Measurements from ENCODE around the gene HINFP. TPM values are rescaled to one million over a fixed set of nuclear protein-coding genes. Genes with fewer than 3 reads are reported as not detected.
"Not testable (repeated sequence)": the region's sequence is repeated elsewhere in the genome, so short reads cannot be mapped to it uniquely, and the experiment has no call there.

The HINFP gene
- total RNA-seq, 2 experiments from 2014 or later, result 22.3 to 24.3 TPM

GRCh38 chr11:119120639-119121007 is 757 bp upstream of the HINFP start:
- intact Hi-C loops (cut with micrococcal nuclease), result loop anchor here (1.0 to 5.0 kb wide), 6 partner anchors 13 to 212 kb away; partner anchors contain the start of genes C2CD2L, DPAGT1, HMBS and RNF26
- H3K27me3 Mint-ChIP-seq, result no peaks in the 10 kb centered on the region
- H3K4me3 Mint-ChIP-seq, result peak overlapping the region; percentile 88
- peaks cover 16% of the 10 kb centered on the region for H3K36me3 Mint-ChIP-seq
- ChIA-PET POLR2A (interaction anchor here (0.9 to 2.2 kb wide), 5 partner anchors 10 to 30 kb away, joined by 3 to 10 read pairs (median 3); partner anchors contain the start of gene C2CD2L), CTCF (interaction anchor here (0.9 to 1.8 kb wide), 4 partner anchors 12 to 76 kb away, joined by 3 to 9 read pairs (median 4); no protein-coding TSS in a partner anchor)
- DNase-seq, result no peak
- H3K27ac Mint-ChIP-seq, result peak overlapping the region; percentile 73
- H3K9me3 Mint-ChIP-seq, result no peaks in the 10 kb centered on the region
- peaks cover 33% of the 10 kb centered on the region for H3K4me1 Mint-ChIP-seq (ENCODE audit: low read depth)

GRCh38 chr11:119121811-119122124 is 388 bp downstream of the HINFP start:
- Mint-ChIP-seq H3K4me3 (peak overlapping the region; percentile 88), H3K36me3 (peaks cover 14% of the 10 kb centered on the region), H3K9me3 (no peaks in the 10 kb centered on the region), H3K27ac (peak overlapping the region; percentile 78), H3K27me3 (no peaks in the 10 kb centered on the region), H3K4me1 (ENCODE audit: low read depth) (peaks cover 29% of the 10 kb centered on the region)
- intact Hi-C loops (cut with micrococcal nuclease), result loop anchor here (1.0 to 5.0 kb wide), 6 partner anchors 14 to 211 kb away; partner anchors contain the start of genes C2CD2L, DPAGT1, HMBS and RNF26
- POLR2A ChIA-PET, result interaction anchor here (0.5 to 2.2 kb wide), 9 partner anchors 13 to 66 kb away, joined by 3 to 10 read pairs (median 3); partner anchors contain the start of genes C2CD2L, DPAGT1 and VPS11
- DNase-seq, result no peak
- CTCF ChIA-PET, result interaction anchor here (1.0 to 1.5 kb wide), 6 partner anchors 11 to 84 kb away, joined by 3 to 5 read pairs (median 4); partner anchors contain the start of genes C2CD2L, CBL, NLRX1 and VPS11

DNA sequence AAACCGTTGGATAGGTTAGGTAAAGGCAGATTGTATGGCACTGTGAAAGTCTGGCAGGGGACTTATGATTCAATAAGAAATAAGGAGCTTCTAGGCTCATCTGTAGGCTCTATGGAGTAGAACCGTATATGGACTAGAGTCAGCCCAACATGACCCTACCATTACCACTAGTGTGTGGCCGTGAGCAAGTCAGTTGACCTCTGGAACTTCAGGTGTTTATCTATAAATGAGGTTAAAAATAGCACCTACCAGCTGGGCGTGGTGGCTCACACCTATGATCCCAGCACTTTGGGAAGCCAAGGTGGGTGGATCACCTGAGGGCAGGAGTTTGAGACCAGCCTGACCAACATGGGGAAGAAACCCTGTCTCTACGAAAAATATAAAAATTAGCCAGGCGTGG is 4.4 kb downstream of the HINFP start:
- Mint-ChIP-seq H3K4me1 (ENCODE audit: low read depth) (peaks cover 29% of the 10 kb centered on the region), H3K36me3 (peaks cover 9% of the 10 kb centered on the region), H3K4me3 (no peak overlapping the region), H3K27ac (no peak overlapping the region), H3K9me3 (no peaks in the 10 kb centered on the region), H3K27me3 (no peaks in the 10 kb centered on the region)
- ChIA-PET POLR2A (no interaction called here), CTCF (no interaction called here)
- no peak for DNase-seq
- intact Hi-C loops (cut with micrococcal nuclease), result no loop called here

- Mint-ChIP-seq H3K4me3 (no peak overlapping the region), H3K27me3 (no peaks in the 10 kb centered on the region), H3K9me3 (no peaks in the 10 kb centered on the region), H3K36me3 (peaks cover 15% of the 10 kb centered on the region), H3K27ac (peak overlapping the region; percentile 61), H3K4me1 (ENCODE audit: low read depth) (peaks cover 26% of the 10 kb centered on the region)
- ChIA-PET CTCF (interaction anchor here (1.2 kb wide), 1 partner anchor 70 kb away, joined by 4 read pairs; no protein-coding TSS in a partner anchor), POLR2A (interaction anchor here (0.6 kb wide), 1 partner anchor 83 kb away, joined by 6 read pairs; no protein-coding TSS in a partner anchor)
- intact Hi-C loops (cut with micrococcal nuclease), result no loop called here
- no peak for DNase-seq
Observed at GRCh38 chr11:119126675-119127268, 5.4 kb downstream of the HINFP start.

- POLR2A ChIA-PET, result no interaction called here
- peaks cover 26% of the 10 kb centered on the region for H3K36me3 Mint-ChIP-seq
- CTCF ChIA-PET, result no interaction called here
- H3K4me1 Mint-ChIP-seq (ENCODE audit: low read depth), result peaks cover 11% of the 10 kb centered on the region
- H3K4me3 Mint-ChIP-seq, result no peak overlapping the region
- DNase-seq, result no peak
- no peaks in the 10 kb centered on the region for H3K27me3 Mint-ChIP-seq
- intact Hi-C loops (cut with micrococcal nuclease), result no loop called here
- H3K27ac Mint-ChIP-seq, result no peak overlapping the region
- no peaks in the 10 kb centered on the region for H3K9me3 Mint-ChIP-seq
Observed at GRCh38 chr11:119130662-119131061, 9.3 kb downstream of the HINFP start.

DNA sequence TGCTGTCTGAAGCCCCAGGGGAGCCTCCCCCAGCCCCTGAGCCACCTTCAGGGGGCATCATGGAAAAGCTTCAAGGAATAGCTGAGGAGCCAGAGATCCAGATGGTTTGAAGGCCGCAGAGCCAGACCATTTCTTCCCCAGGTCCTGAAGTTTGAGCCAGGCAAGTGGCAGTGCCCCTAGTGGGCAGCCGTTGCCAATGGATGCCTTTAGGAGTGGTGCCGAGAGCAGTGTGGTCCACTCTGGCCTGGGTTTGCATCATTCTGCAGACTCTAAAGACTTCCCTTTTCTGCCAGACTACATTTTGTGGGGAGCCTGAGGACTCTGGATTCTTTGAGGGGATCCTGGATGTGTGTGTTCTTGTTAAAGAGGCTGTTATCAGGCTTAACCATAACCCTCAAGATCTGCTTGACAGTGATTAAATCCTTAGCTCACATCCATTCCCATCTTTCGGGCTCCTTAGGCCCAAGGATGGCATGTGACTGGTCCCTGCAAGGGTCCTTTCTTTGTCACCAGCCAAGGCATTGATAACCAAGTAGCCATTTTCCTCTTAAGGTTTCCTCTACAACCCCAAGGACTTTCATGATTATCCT is 13.1 kb downstream of the HINFP start:
- ChIA-PET CTCF (interaction anchor here (0.9 to 1.6 kb wide), 7 partner anchors 9 to 203 kb away, joined by 3 to 4 read pairs (median 3); partner anchors contain the start of genes HINFP and VPS11), POLR2A (no interaction called here)
- Mint-ChIP-seq H3K4me3 (no peak overlapping the region), H3K27me3 (no peaks in the 10 kb centered on the region), H3K9me3 (no peaks in the 10 kb centered on the region), H3K27ac (no peak overlapping the region), H3K36me3 (peaks cover 23% of the 10 kb centered on the region), H3K4me1 (ENCODE audit: low read depth) (no peaks in the 10 kb centered on the region)
- intact Hi-C loops (cut with micrococcal nuclease), result no loop called here
- DNase-seq, result no peak

DNA sequence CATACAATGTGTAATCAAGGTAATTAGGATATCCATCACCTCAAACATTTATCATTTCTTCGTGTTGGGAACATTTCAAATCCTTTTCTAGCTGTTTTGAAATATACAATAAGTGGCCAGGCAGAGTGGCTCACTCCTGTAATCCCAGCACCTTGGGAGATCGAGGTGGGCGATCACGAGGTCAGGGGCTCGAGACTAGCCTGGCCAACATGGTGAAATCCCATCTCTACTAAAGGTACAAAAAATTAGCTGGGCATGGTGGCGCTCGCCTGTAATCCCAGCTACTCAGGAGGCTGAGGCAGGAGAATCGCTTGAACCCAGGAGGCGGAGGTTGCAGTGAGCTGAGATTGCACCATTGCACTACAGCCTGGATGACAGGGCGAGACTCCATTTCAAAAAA is 17.9 kb downstream of the HINFP start:
- DNase-seq; H3K4me3 Mint-ChIP-seq; H3K36me3 Mint-ChIP-seq; POLR2A ChIA-PET; intact Hi-C loops (cut with micrococcal nuclease); CTCF ChIA-PET; H3K27ac Mint-ChIP-seq; H3K9me3 Mint-ChIP-seq; H3K4me1 Mint-ChIP-seq (ENCODE audit: low read depth): not testable (repeated sequence)
- peaks cover 11% of the 10 kb centered on the region for H3K27me3 Mint-ChIP-seq

- Mint-ChIP-seq H3K9me3 (no peaks in the 10 kb centered on the region), H3K4me3 (no peak overlapping the region), H3K4me1 (ENCODE audit: low read depth) (peaks cover 7% of the 10 kb centered on the region), H3K27me3 (peaks cover 24% of the 10 kb centered on the region), H3K36me3 (no peaks in the 10 kb centered on the region), H3K27ac (no peak overlapping the region)
- CTCF ChIA-PET, result interaction anchor here (1.0 to 1.6 kb wide), 6 partner anchors 24 to 195 kb away, joined by 3 to 12 read pairs (median 4); partner anchors contain the start of gene NLRX1
- DNase-seq, result peak; percentile 54
- POLR2A ChIA-PET, result no interaction called here
- intact Hi-C loops (cut with micrococcal nuclease), result loop anchor here (2.0 kb wide), 1 partner anchor 52 kb away; no protein-coding TSS in a partner anchor
Observed at GRCh38 chr11:119144825-119145486, 23.6 kb downstream of the HINFP start.

DNA sequence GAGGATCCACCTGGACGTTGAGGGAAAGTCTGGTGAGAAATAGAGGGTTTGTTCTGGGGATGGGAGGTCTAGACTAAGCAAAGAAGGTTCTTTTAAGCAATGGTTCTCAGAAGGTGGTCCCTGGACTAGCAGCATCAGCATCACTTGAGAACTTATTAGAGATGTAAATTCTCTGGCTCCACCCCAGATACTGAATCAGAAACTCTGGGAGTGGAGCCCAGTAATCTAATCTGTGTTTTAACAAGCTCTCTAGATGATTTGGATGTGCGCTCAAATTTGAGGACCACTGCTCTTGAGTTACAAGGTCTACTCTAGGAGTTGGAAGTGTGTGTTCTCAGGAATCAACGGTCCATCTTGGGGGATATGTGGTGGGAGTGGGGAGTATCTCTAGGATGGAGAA is 24.2 kb downstream of the HINFP start:
- H3K4me1 Mint-ChIP-seq (ENCODE audit: low read depth), result peaks cover 7% of the 10 kb centered on the region
- intact Hi-C loops (cut with micrococcal nuclease), result loop anchor here (2.0 kb wide), 1 partner anchor 51 kb away; no protein-coding TSS in a partner anchor
- POLR2A ChIA-PET, result no interaction called here

GRCh38 chr11:119147604-119148333 is 26.4 kb downstream of the HINFP start:
- ChIA-PET POLR2A (no interaction called here), CTCF (interaction anchor here (1.1 to 1.2 kb wide), 2 partner anchors 12 to 13 kb away, joined by 3 read pairs; no protein-coding TSS in a partner anchor)
- Mint-ChIP-seq H3K36me3 (no peaks in the 10 kb centered on the region), H3K4me1 (ENCODE audit: low read depth) (peaks cover 7% of the 10 kb centered on the region), H3K27ac (no peak overlapping the region), H3K4me3 (no peak overlapping the region), H3K27me3 (peaks cover 22% of the 10 kb centered on the region), H3K9me3 (no peaks in the 10 kb centered on the region)
- DNase-seq, result no peak
- intact Hi-C loops (cut with micrococcal nuclease), result no loop called here

More for the DNA sequence above, 24.2 kb downstream of the HINFP start:
- H3K9me3 Mint-ChIP-seq, result no peaks in the 10 kb centered on the region
- no peak for DNase-seq
- no peak overlapping the region for H3K27ac Mint-ChIP-seq
- H3K36me3 Mint-ChIP-seq, result no peaks in the 10 kb centered on the region
- H3K4me3 Mint-ChIP-seq, result no peak overlapping the region
- CTCF ChIA-PET, result interaction anchor here (1.0 to 1.6 kb wide), 6 partner anchors 24 to 194 kb away, joined by 3 to 12 read pairs (median 4); partner anchors contain the start of gene NLRX1
- peaks cover 24% of the 10 kb centered on the region for H3K27me3 Mint-ChIP-seq

GRCh38 chr11:119148720-119149017 is 27.3 kb downstream of the HINFP start:
- Mint-ChIP-seq H3K36me3 (no peaks in the 10 kb centered on the region), H3K27me3 (peaks cover 17% of the 10 kb centered on the region), H3K4me3 (peak overlapping the region; percentile 58), H3K4me1 (ENCODE audit: low read depth) (peaks cover 7% of the 10 kb centered on the region), H3K9me3 (no peaks in the 10 kb centered on the region), H3K27ac (no peak overlapping the region)
- ChIA-PET CTCF (interaction anchor here (1.1 to 1.3 kb wide), 3 partner anchors 11 to 57 kb away, joined by 3 to 4 read pairs (median 3); no protein-coding TSS in a partner anchor), POLR2A (no interaction called here)
- intact Hi-C loops (cut with micrococcal nuclease), result no loop called here
- DNase-seq, result no peak
